ENCODE results near the gene LRRC17. TPM values are rescaled to one million over a fixed set of nuclear protein-coding genes. Genes with fewer than 3 reads are reported as not detected.

LRRC17 gene
- total RNA-seq, 2 donors from 2014 or later, result 2.0 to 2.9 TPM

DNA sequence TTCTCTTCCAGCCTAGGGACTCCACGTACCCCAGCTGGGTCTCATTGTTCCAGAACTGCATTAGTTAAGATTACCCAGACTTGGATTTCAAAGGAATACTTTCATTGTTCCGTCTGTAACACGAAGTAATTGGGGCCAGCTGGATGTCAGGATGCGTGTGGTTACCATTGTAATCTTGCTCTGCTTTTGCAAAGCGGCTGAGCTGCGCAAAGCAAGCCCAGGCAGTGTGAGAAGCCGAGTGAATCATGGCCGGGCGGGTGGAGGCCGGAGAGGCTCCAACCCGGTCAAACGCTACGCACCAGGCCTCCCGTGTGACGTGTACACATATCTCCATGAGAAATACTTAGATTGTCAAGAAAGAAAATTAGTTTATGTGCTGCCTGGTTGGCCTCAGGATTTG lies 21.0 kb downstream of the LRRC17 start:
- Histone ChIP-seq H3K27me3 (no peaks in the 10 kb centered on the region), H3K9me3 (no peaks in the 10 kb centered on the region), H3K4me3 (no peak overlapping the region), H3K4me1 (no peaks in the 10 kb centered on the region), H3K27ac (no peak overlapping the region), H3K36me3 (replicated peaks in 1 of 2; ENCODE audit: insufficient read depth in 1 of 2, low read depth in 2 of 2) (no peaks in the 10 kb centered on the region)
- intact Hi-C loops (cut with DNase I), result no loop called here
- ATAC-seq (peak; percentile 50), DNase-seq (peak; percentile 21 to 40 (median 26))
- WGBS, 2 donors, result 87 to 91% methylated on average over 15 of the region's 15 CpGs
- TF ChIP-seq, protein P1, sequence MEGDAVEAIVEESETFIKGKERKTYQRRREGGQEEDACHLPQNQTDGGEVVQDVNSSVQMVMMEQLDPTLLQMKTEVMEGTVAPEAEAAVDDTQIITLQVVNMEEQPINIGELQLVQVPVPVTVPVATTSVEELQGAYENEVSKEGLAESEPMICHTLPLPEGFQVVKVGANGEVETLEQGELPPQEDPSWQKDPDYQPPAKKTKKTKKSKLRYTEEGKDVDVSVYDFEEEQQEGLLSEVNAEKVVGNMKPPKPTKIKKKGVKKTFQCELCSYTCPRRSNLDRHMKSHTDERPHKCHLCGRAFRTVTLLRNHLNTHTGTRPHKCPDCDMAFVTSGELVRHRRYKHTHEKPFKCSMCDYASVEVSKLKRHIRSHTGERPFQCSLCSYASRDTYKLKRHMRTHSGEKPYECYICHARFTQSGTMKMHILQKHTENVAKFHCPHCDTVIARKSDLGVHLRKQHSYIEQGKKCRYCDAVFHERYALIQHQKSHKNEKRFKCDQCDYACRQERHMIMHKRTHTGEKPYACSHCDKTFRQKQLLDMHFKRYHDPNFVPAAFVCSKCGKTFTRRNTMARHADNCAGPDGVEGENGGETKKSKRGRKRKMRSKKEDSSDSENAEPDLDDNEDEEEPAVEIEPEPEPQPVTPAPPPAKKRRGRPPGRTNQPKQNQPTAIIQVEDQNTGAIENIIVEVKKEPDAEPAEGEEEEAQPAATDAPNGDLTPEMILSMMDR (IDR thresholded peaks at IDR 0.05), result no peak
- no peak for TF ChIP-seq POLR2A (IDR thresholded peaks at IDR 0.05)

DNA sequence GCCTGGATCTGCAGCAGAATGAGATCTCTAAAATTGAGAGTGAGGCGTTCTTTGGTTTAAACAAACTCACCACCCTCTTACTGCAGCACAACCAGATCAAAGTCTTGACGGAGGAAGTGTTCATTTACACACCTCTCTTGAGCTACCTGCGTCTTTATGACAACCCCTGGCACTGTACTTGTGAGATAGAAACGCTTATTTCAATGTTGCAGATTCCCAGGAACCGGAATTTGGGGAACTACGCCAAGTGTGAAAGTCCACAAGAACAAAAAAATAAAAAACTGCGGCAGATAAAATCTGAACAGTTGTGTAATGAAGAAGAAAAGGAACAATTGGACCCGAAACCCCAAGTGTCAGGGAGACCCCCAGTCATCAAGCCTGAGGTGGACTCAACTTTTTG lies 21.4 kb downstream of the LRRC17 start:
- H3K4me1 ChIP-seq, result no peaks in the 10 kb centered on the region
- WGBS, 2 donors, result 77 to 81% methylated on average over 8 of the region's 8 CpGs
- H3K36me3 ChIP-seq (replicated peaks in 1 of 2; ENCODE audit: insufficient read depth in 1 of 2, low read depth in 2 of 2), result no peaks in the 10 kb centered on the region
- H3K27me3 ChIP-seq, result no peaks in the 10 kb centered on the region
- H3K27ac ChIP-seq, result no peak overlapping the region
- intact Hi-C loops (cut with DNase I), result no loop called here
- ATAC-seq, result no peak
- DNase-seq, result no peak
- no peaks in the 10 kb centered on the region for H3K9me3 ChIP-seq
- TF ChIP-seq, protein P1 (IDR thresholded peaks at IDR 0.05), result no peak
- TF ChIP-seq POLR2A (IDR thresholded peaks at IDR 0.05), result no peak
- no peak overlapping the region for H3K4me3 ChIP-seq

DNA sequence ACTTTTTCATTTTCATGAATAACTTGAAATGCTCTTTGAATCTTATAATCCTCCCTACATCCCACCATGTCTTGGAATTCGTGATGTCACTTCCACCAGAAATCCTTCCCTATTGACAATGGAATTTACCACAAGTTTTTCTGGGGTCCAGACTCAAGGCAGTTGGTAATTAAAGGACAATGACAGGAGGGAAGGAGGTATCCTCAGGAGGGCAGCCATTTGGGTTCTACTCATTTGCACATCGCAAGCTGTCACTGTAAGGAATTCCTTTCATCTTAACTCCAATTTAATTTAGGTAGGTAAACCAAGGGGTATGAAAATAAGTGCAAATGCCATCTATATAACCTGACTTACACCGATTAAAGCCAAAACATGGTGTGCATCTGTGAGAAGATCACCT lies 21.9 kb downstream of the LRRC17 start:
- WGBS, 2 donors, result 82 to 83% methylated on average over 3 of the region's 3 CpGs
- DNase-seq (no peak), ATAC-seq (no peak)
- no peak overlapping the region for H3K4me3 ChIP-seq
- no peak for TF ChIP-seq POLR2A (IDR thresholded peaks at IDR 0.05)
- TF ChIP-seq, protein P1 (IDR thresholded peaks at IDR 0.05), result no peak
- H3K27me3 ChIP-seq, result no peaks in the 10 kb centered on the region
- no peaks in the 10 kb centered on the region for H3K36me3 ChIP-seq (replicated peaks in 1 of 2; ENCODE audit: insufficient read depth in 1 of 2, low read depth in 2 of 2)
- no peaks in the 10 kb centered on the region for H3K9me3 ChIP-seq
- H3K27ac ChIP-seq, result no peak overlapping the region
- no peaks in the 10 kb centered on the region for H3K4me1 ChIP-seq
- intact Hi-C loops (cut with DNase I), result no loop called here

DNA sequence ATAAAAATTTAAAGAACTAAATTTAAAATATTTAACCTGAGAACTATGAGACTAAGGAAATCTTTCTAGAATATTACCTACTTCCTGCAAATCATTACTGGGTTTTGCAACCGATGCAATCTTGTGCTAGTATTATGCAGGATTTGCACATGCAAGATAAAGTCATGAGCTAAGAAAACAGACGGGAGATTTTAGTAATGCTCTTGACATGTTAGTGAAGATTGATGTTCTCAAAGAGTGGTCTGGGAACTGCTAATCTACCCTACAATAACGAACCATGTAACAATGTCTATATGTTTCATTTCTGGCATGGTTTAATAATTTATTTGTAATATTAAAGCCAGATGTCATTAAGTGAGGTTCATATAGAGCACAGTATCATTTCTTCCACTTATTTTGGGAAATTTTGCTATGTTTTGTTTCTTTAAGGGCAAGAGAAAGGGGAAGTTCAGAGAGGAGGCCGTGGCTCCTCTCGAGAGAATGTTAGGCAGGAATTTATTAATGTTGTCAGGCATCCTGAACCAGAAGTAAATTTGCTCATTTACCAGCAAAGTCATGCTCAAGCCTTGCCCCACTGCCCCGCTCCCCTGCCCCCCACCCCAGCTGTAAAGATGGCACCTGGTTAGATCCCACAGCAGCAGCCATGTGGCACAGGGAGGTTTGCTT lies 22.8 kb downstream of the LRRC17 start:
- intact Hi-C loops (cut with DNase I), result no loop called here
- H3K4me3 ChIP-seq, result no peak overlapping the region

More for the DNA sequence above, 22.8 kb downstream of the LRRC17 start:
- Histone ChIP-seq H3K27me3 (no peaks in the 10 kb centered on the region), H3K4me1 (no peaks in the 10 kb centered on the region), H3K9me3 (no peaks in the 10 kb centered on the region), H3K36me3 (replicated peaks in 1 of 2; ENCODE audit: insufficient read depth in 1 of 2, low read depth in 2 of 2) (no peaks in the 10 kb centered on the region), H3K27ac (no peak overlapping the region)
- no peak for ATAC-seq
- 59 to 60% methylated on average over 6 of the region's 6 CpGs for WGBS, 2 donors
- no peak for DNase-seq
- TF ChIP-seq, protein P1 (IDR thresholded peaks at IDR 0.05), result no peak
- TF ChIP-seq POLR2A (IDR thresholded peaks at IDR 0.05), result no peak

All from body of pancreas (tissue), 4 donors.